GDM1 (cell line): ENCODE measurements around the gene AFF2.
"Not testable (repeated sequence)": the region's sequence is repeated elsewhere in the genome, so short reads cannot be mapped to it uniquely, and the experiment has no call there.

Experiments
- DNase-seq: peaks from one replicate; lab custom pipeline; 2025; lab: John Stamatoyannopoulos, UW

The AFF2 gene

DNA sequence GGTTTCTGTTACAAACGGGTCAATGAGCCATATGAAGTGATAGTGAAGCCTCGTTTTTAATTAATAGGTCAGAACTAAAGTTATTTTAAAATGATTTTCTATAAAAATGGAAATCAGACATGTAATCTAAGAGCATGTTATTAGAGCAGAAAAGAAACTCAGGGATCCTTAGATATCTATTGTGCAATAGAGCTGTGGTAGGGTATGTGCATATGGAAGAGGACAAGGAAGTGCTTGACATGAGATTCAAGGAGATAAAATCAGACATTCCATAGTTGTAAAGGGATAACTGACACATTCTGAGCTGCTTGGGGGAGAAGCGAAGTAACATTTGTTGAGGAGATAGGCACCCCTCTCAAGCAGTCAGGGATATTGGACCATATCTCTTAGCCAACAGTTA lies 143.0 kb downstream of the AFF2 start:
- DNase-seq: no peak

DNA sequence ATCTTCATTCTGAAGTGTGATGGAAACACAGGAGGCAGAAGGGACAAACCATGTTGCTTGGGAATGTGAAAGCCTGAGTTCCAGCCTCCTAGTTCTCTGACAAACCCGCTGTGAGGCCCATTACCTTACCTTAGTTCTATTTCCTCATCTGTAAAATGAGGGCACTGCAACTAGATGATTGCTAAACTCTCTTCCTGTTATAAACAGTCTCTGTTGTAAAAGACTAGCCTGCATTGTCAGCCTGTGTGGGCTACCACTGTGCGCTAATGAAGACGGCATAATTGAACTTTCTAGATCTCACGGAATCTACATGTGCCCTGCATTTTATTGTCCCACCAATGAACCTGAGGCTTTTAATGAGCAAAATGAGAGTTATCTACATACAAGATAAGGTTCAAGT lies 147.2 kb downstream of the AFF2 start:
- DNase-seq: no peak

DNA sequence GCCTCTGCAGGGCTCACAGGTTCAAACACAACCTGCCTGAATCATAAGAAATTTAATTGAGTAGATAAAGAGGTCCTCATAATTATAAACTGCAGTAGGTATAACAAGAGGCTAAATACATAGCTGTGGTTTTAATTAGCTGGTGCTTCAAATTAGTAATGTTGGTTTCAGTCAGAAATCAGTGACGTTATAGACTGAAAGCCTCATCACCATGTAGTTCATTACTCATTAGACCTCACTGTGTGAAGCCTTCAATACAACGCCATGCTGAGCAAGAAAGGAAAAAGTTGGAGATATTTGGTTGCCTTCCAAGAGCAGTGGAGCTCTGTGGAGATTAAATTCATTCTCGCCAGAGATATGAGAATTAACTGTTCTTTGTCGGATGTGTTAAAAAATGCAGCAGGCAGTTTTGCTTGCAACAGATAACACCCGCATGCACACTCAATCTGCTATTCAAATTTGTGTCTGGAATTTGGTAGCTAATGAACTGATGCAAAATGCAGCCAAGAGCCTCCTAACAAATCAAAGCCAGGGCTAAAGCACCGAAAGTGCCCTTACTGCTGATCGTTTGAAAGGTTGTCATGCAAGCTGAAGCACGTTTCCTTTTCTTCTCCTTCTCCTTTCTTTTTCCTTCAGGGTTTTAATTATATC lies 148.9 kb downstream of the AFF2 start:
- no peak for DNase-seq

DNA sequence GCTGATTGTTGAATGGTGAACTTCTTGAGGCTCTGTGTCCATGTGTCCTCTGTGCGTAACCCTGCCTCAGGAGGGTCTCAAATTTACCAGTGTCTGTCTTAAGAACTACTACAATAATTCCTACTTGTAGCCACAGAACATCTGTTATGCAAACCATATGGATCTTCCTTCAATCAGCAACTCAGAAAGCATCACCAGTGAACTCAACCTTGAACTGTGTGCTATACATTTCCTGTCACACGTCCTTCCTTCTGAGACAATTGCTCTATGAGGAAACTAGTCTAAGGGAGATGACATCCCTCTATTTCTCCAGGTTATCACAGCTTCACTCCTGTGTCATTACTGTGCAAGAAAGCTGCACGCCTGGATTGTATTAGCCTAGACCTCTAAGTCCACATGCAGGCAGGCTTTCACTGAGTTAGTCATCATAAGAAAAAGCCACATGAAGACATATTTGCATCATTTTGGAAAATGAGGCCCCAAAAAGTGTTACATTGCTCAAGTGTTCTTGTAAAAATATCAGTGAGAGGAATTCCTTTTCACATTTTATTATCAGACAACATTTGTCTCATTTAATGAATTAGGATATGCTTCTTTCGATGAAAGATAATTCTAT lies 157.8 kb downstream of the AFF2 start:
- DNase-seq: no peak

DNA sequence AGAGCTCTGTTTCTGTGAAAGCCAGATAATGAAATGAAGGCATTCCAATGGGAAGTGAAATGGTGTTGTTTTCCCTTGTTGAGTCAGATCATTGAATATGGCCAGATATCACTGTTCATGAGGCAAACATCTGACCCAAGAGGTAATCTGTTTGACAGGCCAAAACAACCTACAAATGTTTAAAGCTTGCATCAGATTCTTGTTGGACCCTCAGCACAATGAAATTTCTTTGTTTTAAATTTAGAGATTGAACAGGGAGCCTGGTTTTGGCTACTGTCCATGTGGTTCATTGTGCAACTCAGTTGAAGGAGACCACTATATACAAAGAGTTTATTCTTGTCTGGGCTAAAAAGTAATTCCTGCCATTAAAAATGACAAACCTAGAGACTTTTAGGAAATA lies 159.1 kb downstream of the AFF2 start:
- DNase-seq: no peak

DNA sequence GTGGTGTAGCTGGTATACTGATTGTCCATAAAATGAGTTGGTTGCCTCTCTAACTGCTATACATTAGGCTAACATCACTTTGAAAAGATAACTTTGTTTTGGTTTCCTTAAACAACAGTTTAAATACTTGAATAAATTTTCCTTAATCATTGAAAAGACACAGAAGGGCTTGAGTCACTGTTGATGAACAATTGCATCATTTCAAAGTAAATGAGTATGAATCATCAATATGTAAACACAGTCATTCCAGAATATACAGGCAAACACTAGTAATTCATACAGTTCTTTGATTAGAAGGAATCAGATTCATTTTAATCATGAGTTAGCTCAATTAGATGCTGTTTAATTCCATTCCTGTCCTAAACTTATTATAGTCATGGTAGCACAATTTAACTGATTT lies 160.6 kb downstream of the AFF2 start:
- no peak for DNase-seq

DNA sequence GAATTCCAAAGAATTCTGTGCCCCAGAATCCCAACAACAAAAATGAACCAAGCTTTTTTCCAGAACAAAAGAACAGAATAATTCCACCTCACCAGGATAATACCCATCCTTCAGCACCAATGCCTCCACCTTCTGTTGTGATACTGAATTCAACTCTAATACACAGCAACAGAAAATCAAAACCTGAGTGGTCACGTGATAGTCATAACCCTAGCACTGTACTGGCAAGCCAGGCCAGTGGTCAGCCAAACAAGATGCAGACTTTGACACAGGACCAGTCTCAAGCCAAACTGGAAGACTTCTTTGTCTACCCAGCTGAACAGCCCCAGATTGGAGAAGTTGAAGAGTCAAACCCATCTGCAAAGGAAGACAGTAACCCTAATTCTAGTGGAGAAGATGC lies 161.6 kb downstream of the AFF2 start:
- DNase-seq: no peak

DNA sequence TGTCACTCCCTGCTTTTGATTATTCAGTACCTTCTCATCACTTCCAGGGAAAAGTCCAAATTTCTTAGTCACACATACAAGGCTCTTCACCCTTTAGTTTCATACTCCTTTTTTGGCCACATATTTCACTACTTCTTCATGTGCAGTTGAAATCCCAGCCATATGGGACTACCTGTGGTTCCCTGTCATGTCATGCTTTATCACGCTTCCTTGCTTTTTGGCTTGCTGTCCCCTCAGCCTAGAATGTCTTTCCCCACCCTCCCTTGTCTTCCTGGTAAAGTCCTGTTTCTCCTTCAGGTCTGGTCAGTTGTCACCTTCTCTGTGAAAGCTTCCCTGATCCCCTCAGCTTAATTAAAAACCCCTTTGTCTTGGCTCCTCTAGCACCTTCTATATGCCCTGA lies 163.8 kb downstream of the AFF2 start:
- DNase-seq: no peak

DNA sequence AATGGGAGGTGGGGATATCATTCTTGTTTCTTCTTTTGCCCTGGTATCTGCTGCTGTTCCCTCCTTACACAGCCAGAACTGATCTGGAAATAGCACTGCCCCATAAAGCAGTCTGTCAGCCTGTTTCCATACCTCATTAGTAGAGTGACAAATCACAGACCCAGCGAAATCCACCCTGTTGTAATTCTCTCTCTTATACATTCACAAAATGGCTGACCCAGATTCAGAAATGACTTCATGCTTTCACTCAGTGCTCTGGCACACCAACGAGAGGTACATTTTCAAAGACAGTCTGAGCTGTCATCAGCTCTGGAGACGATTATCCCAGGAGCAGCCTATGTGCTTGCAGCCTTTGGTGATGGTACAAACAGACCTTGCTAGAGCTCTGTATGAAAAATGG lies 164.6 kb downstream of the AFF2 start:
- no peak for DNase-seq

DNA sequence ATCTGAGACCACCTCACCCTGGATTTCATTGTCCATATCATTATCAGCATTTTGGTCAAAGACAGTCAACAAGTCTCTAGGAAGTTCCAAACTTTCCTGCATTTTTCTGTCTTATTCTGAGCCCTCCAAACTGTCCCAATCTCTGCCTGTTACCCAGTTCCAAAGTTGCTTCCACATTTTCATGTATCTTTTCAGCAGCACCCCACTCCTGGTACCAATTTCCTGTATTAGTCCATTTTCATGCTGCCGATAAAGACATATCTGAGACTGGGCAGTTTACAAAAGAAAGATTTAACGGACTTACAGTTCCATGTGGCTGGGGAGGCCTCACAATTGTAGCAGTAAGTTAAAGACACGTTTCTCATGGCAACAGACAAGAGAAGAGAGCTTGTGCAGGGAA lies 168.8 kb downstream of the AFF2 start:
- DNase-seq: not testable (repeated sequence)

DNA sequence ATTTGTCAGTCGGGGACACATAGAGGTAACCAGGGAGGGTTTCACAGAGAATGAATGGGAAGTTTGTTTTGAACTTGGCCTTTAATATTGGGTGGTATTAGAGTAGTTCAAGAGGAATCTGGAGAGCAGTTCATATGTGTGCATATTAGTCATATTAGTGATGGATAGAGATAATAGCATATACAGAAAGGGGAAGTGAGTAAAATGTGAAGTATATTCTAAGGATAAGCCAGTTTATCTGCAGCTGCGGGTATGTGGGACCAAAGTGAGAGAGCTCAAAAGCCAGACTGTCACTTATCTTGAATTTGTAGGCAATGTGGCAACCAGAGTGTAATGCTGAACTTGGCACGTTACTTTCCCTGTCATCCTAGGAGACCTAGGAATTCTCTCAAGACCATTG lies 169.9 kb downstream of the AFF2 start:
- DNase-seq: no peak

DNA sequence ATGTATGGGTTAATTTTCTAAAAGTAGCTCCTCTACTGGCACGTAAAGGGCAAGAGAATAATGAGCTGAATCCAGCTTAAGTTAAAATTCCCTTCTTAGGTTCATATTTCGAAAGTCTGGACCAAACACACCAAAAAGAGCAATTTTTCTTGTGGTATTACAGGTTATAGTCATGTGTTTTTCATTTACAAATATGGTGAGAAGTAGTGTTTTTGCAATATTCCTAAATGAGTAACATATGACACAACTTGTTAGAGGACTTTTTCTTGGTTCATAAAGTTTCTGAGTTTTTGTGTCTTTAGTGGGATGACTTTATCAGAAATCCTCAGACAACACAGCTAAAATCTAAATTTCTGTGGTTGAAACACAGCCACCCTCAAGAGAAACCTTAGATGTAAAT lies 172.1 kb downstream of the AFF2 start:
- no peak for DNase-seq

DNA sequence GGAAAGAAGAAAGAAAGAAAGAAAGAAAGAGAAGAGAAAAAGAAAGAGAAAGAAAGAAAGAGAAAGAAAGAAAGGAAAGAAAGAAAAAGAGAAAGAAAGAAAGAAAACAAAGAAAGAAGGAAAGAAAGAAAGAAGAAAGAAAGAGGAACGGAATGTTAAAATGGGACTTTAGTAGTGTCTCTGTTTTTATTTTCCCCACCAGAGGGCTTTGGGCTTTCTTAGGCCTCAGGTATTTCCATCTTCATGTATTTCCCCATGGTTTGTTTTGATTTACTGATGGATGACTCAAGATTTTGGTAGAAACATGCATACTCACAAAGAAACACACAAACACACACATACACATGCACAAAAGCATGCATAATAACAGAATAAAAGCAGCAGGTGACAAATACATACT lies 181.2 kb downstream of the AFF2 start:
- no peak for DNase-seq

DNA sequence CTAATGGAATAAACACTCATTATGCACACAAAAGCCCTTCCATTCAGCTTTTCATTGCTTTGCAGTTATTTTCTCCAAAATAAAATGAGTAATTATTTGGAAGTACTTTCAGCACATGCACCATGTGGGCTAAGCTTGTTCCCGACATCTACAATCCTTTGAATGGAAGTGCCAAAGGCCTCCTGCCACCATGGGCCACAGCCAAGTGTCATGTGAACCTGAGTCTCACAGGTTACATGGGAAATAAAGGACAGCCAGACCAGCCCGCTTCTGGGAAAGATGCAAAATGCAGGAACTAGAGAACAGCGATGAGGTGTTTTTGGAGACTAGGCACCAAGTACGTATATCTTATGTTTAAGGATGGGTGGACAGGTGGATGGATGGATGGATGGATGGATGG lies 181.8 kb downstream of the AFF2 start:
- DNase-seq: no peak

DNA sequence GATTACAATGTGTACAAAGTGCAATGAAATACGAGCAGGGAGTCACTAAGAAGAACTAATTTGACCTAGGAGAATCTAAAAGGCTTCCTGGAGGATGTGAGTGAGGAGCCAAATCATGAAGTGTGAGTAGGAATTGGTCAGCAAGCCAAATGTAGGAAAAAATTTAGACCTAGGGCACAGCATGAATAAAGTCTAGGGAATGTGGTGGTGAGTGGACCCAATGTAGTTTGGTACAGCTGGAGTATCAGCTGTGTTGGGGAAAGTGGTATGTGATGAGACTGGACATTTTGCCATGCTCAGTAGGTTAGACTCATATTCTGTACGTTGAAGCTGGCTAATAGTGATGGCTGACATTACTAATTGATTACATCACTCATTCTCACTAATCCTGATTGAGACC lies 191.0 kb downstream of the AFF2 start:
- DNase-seq: no peak

DNA sequence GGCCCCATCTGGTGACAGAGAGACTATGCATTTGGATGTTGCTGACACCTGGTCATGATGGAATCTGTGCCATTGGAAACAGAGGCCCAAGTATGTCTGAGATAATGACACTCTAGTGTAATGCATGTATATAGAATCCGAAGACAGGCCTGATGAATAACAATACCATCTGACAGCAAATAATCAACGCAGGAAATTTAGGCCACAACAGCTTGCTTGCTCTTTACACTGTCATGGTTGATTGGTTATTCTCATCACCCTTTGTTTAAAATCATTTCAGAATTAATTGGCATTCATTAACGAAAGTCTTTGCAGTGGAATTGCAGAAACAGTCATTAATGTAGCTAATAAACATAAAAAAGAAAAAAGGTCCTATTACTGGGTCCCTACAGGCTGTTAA lies 194.8 kb downstream of the AFF2 start:
- DNase-seq: no peak

DNA sequence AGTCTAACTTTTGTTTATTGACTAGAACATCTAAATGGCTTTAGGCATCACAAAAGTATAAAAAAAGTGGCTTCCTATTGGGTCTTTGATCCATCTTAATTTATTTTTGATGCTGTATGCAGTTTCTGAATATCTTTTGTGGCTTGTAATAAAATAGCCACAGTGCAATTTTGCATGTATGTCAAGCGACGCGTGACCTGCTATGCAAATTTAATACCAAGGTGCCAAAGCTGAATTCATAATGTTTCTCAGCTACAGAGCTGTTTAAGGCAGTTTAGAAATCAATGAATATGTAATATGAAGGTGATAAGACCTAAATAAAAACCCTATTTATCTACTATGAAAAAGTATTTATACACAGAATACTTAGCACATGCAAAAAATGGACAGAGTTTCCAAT lies 197.8 kb downstream of the AFF2 start:
- no peak for DNase-seq

DNA sequence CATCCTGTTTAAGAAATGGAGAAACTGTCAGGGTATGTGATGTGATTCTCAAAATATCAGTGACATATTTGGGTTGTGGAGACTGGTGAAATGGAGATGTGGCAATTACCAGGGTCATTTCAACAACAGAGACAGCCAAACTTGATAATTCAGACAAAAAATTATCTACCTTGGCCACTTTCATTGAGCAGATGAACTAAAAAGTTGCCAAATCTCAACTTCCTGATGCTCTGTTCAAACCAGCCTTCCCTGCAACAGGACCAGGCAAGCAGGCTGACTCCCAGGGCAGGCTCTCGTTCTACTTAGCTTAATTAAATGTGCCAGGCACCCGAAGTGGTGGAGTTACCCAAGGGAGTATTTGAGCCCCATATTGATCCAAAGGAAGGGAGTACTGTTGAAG lies 199.6 kb downstream of the AFF2 start:
- no peak for DNase-seq

DNA sequence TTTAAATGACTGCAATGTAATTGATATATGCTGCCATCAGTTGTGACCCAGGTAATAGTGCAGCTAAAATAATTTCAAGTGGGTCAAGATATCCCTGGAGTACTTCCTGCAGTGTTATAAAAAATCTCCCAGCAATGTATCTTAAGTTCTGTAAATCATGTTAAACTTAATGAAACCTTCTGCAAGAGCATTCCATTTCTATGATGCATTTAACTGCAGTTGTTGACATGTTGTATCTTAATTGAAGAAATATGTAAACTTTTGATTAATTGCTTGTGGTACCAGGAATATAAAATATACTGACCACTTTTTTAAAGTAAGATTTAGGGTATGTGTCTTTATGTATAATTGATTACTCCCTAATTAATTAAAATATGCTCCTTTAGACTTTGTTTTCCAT lies 213.6 kb downstream of the AFF2 start:
- DNase-seq: no peak

DNA sequence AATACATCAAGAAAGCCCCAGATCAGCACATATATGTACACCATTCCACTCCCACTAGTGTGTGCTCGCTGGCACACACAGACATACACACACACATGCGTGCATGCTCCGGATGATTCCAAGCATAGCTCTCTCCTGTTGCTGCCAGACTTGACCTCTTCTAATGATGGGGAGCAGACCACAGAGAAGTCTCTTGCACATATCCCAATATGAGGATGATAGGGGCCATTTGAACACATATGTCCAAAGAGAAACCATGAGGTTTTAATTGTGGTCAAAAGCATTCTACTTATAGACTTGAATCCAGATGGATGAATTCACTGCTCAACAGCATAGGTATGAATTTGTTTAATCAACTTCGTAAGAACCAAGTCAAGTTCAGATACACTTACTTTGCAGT lies 214.9 kb downstream of the AFF2 start:
- DNase-seq: no peak

DNA sequence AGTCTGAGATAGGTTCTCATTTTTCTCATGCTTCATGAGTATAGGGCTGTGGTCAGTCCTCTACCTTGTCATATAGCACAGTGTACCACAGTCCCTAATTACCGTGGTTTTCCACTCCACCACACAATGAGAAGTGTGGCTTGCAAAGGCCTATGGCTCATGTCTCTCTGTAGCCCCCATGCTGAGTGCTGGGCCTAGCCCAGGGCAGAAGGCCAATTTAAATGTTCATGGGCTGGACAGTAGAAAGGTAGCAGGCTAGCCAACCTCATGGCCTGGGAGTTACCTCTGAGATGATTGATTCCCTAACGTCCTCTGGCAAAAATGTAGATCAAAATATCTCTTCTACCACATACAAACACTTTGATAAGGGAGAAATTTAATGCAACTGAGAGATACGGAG lies 222.5 kb downstream of the AFF2 start:
- DNase-seq: no peak

DNA sequence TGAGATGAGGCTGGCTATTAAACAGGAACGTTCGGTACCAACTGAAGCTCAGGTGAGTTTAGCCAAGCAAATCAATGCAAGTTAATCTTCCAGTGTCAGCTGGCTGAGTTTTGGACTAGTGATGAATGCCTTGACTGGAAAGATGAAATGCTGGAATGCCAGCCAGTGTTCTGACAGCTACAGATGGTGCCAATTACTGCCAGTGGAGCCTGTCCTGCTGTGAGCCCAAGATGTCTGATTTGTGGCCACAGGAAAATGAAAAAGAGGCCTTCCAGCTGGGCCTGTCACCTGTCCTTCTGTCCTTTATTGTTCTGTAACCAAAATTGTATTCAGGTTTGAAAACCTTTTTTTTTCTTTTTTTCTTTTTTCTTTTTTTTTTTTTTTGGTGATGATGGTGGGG lies 223.1 kb downstream of the AFF2 start:
- no peak for DNase-seq

DNA sequence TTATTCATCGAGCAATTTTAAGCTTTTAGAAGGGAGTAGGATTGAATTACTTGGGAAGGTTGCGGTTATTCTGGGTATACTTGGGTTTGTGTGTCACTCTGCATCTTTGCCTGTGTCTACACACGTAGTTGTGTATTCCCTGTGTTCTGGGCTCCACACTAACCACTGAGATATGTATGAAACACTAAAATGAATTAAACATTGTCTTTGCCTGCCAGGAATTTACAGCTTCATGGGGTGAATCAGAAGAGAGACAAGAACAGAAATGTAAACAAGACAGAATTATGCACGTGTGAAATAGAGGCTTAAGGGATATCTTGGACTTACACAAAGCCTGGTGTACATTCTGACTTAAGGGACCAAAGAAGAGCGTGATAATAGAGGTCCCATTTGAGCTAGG lies 228.5 kb downstream of the AFF2 start:
- DNase-seq: no peak

DNA sequence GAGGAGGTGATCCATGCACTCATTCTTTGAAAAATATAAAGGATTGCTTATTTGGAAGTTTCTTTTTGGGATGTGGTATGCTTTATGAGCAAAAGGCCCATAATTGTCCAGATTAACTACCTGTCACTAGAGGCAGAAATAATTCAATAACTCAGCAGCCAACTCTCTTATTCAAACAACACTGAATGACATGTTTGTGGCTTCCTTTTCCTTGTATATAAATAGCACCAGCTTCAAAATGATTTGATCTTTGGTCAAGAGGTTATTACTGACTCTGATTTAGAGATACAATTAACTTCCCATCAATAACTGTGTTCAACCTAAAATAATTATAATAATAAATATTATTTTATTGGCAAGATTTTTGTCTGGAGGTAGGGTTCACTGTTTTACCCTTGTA lies 232.3 kb downstream of the AFF2 start:
- no peak for DNase-seq
